Measurements from ENCODE around the gene VAV3.

Gene VAV3

DNA sequence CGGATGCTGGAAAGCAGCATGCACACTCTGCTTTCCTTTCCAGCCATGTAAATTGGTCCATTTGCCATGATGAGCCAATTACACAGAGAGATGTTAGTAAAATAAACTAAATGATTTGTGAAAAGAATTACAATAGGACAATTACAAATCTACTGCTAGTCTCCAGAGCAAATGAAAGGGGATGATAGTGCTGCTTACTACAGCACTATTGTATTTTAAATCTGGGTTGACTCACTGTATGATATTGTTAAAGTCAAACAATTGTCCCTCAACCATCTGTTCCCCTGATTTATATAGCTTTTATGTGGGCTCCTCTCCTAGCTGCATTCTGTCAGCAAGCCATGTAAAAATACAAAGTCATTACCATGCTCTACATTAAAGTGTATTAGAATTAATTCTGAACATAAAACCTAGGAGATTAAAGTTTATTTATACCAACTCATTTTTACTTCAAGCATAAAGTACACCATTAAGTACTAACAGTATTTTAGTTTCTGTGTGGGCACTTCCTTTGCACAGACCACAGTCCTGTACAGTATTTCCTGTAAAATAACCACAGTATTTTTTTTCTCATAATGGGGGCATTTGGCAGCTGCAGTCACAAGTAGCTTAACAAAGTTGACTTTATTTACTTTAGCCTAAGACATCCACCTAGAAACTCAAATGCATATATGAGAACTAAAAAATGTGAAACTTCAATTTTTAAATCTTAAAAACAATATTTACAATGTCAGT lies 135.8 kb downstream of the VAV3 start:
- DNase-seq, result peak; percentile 24

GRCh38 chr1:107824946-107825345 lies 140.0 kb downstream of the VAV3 start:
- DNase-seq, result no peak

GRCh38 chr1:107821340-107821739 lies 143.6 kb downstream of the VAV3 start:
- peak; percentile 16 for DNase-seq

GRCh38 chr1:107820801-107821200 lies 144.2 kb downstream of the VAV3 start:
- DNase-seq, result peak; percentile 12

DNA sequence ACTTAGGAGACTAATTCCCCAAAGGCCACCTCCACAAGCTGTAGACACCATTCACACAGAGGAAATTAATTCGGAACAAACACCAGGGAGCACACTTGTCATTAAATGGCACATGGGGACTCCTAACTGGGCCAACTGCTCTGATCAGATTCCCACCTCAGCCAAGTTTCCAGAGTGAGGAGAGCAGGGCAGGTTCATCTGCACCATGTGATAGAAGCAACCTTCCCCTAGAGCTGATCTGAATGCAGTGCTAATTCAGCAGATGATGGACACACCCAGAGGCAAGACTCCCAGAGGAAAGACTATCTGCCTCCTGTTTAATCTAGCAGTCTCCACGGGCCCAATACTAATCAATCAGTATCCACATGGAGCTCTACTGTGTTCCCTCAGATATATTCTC lies 147.0 kb downstream of the VAV3 start:
- no peak for DNase-seq

GRCh38 chr1:107817206-107817605 lies 147.8 kb downstream of the VAV3 start:
- no peak for DNase-seq

DNA sequence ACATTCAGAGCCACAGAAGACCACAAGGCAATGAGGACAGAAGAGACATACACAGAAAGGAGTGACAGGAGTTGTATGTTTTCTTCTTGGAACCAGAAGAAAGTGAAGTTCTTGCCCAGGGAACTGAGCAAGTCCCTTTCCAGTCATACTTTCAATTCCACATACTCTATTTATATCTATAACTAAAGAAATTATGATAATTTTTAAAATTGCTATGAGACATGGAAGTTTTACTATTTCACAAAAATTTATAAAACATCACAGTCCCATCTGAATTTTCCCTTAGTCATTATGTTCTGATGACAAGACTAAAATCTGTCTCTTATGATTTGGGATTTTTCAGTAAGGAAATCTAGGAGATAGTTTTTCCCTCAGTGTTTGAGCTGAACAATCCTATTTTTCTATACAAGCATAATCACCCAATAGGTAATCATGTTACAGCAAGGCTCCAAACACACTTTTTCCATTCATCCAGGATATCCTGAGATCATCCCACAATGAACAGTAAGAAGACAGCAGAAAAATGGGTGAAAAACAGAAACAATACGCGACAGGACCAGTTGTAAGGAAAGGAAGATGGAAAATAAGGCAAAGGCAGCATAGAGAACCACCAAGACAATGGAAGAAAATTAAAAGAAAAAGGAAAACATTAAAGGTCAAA lies 154.6 kb downstream of the VAV3 start:
- DNase-seq, result no peak

- DNase-seq, result no peak
Measured at GRCh38 chr1:107807855-107808254, 157.1 kb downstream of the VAV3 start.

- DNase-seq, result no peak
Measured at GRCh38 chr1:107807405-107807804, 157.6 kb downstream of the VAV3 start.

- DNase-seq, result no peak
Measured at GRCh38 chr1:107806902-107807301, 158.1 kb downstream of the VAV3 start.

- DNase-seq, result no peak
Measured at GRCh38 chr1:107804741-107805140, 160.2 kb downstream of the VAV3 start.

GRCh38 chr1:107804134-107804533 lies 160.8 kb downstream of the VAV3 start:
- DNase-seq, result peak; percentile 36

DNA sequence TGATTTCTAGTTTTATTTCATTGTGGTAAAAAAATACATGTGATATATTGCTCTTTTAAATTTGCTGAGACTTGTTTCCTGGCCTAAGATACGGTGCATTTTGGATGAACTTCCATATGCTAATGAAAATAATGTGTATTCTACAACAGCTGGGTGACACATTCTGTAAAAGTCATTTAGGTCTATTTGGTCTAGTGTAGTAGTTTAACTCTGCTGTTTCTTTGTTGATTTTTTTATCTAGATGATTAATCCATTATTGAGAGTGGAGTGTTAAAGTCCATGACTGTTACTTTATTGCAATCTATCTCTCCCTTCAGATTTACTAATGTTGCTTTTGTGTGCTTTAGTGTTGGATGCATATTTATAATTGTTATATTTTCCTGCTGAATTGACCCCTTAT lies 161.4 kb downstream of the VAV3 start:
- DNase-seq, result no peak

- DNase-seq, result no peak
Measured at GRCh38 chr1:107802654-107803053, 162.3 kb downstream of the VAV3 start.

- DNase-seq, result no peak
Measured at GRCh38 chr1:107795994-107796393, 169.0 kb downstream of the VAV3 start.

GRCh38 chr1:107795441-107795840 lies 169.5 kb downstream of the VAV3 start:
- DNase-seq, result no peak

DNA sequence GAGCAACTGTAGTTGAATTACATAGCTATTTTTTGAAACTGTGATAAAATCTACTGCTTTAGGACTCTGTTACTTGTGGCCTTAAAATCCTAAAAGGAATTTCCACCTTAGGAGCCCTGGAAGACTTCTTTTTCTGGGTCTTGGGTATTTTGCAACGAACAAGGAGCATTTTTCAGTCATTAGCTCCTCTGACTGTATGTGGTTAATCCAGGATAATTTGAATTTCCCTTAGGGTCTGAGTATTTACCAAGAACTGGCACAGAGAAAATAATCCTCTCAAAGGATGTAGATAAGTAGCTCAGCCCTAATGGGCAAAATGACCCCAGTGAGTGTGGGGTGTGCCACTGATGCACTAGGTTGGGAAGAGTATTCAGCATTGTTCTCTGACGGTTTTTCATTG lies 170.4 kb downstream of the VAV3 start:
- DNase-seq, result no peak

- no peak for DNase-seq
Measured at GRCh38 chr1:107793896-107794453, 171.0 kb downstream of the VAV3 start.

DNA sequence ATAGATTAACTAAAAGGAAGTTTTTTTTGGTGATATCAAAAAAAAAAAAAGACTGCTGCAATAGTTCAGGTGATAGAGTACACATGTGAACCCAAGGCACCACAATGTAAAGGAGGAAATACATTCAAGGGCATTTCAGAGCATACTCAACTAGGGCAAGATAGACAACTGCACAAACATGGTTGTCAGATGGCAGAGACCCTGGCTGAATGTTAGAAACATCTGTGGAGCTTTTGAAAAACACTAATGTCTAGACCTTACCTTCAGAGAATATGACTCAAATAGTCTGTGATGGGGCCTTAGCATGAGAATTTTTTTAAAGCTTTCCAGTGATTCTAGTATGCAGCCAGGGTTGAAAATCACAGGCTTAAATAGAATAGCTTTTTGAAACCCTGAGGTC lies 173.6 kb downstream of the VAV3 start:
- DNase-seq, result no peak

DNA sequence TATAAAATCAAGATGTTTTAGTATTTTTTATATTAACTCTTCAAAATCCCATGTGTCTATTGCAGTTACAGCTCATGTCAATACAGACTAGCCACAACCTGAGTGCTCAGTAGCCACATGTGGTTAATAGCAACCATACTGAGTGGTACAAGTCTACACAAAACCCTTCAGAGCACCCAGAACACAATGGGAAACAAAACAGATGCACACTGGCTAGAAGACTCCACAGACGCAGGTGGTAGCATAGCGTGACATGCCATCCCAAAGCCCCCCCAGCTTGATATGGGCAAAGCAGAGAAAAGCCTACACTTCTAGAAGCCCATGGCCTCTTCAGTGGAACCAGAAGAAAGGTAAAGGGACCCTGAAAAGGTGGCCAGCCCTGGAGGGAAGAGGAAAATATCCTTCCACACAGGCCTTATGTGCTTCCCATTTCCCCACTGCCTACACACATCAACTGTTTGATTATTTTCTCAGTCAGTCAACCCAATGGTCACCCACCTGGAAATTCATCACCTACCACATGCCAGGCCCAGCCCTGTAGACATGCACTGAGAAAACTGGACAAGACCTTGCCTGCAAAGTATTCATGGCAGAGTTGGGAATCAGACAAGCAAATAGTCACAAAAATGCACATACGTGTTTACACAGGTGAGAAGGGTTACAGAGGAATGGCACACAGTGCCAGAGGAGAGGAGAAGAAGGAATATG lies 175.0 kb downstream of the VAV3 start:
- no peak for DNase-seq

DNA sequence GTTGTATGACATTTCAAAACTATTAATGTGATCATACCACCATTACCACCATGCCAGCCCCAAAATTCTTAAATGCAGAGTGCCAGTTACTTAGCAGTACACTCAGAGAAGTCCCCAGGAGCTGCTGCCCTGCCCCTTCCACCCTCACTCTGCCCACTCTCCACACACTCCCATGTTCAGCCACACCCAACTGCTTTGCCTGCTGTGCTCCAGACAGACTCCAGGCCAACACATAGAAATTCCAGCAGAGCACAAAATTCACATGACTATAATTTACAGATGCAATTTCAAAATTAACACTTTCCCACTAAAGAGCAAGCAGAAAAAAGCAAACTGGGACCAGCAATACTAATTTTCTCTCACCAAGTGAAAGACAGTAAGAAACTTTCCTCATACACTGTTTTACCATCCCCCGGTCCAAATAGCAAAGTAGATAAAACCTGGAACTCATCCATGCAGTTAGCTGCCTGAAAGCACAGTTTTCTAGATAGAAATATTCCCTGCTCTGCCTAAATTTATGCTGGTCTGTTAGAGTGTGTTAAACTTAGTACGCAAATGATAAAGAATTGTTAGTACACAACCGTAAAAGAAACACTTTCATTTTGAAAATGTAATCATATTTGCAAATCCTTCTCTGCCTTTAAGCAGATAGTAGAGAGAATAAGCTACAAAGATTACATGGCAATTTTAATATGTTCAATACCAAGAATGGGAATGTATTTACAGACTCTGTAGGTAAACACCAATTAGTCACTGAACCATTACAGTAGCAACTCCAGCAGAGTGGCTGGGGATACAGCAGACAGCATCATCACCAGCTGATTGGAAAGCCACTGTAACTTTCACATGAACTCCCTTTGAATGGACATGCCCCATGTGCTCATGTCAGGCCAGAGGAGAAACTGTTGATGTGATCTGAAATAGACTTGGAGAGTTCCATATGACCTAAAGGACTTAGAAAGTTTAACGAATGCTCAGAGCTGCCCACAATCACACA lies 176.5 kb downstream of the VAV3 start:
- no peak for DNase-seq

DNA sequence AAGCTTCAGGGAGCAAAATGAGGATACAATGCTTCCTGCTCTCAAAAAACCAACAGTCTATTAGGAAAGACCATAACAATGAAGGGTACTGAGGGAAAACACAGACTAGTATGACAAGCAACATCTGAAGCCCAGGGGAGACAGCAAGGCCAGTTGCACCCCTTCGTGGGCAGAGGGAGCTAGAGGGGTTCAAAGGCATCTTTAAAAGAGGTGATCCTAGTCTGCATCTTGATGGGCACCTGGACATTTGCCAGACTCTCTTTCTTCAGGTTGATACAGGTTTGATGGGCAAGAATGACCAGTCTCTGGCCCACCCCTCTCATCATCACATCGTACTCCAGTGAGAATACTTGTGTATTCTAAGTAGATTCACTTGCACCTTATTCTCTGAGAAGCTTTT lies 177.7 kb downstream of the VAV3 start:
- peak; percentile 15 for DNase-seq

Data from activated CD4-positive, alpha-beta T cell treated with anti-CD3 and anti-CD28 coated beads, Interleukin-2, amount 50 U/mL, for 16 hours (primary cell).